Measurements from ENCODE around the gene SEC14L3.

SEC14L3 gene

GRCh38 chr22:30459181-30460052, 12.4 kb downstream of the SEC14L3 start:
- Histone ChIP-seq H3K27me3 (ENCODE audit: low read length) (no peaks in the 10 kb centered on the region), H3K9me3 (ENCODE audit: insufficient read depth, low read length) (no peaks in the 10 kb centered on the region), H3K9me2 (replicated peaks; ENCODE audit: insufficient read depth, low read length) (no peaks in the 10 kb centered on the region), H3K4me2 (ENCODE audit: low read depth, low read length, poor library complexity, severe bottlenecking) (no peak overlapping the region), H3K36me3 (ENCODE audit: low read length) (no peaks in the 10 kb centered on the region), H3K27ac (ENCODE audit: low read depth, low read length) (no peak overlapping the region), H4K20me1 (ENCODE audit: low read depth, low read length) (no peaks in the 10 kb centered on the region), H3F3A (ENCODE audit: insufficient read depth) (no peaks in the 10 kb centered on the region), H3K4me3 (ENCODE audit: insufficient read depth, low read length, poor library complexity, severe bottlenecking) (no peak overlapping the region), H2AFZ (ENCODE audit: low read depth, low read length, severe bottlenecking) (no peak overlapping the region), H3K9ac (ENCODE audit: low read length) (no peak overlapping the region), H3K79me2 (ENCODE audit: insufficient read depth, low read length) (no peaks in the 10 kb centered on the region)
- TF ChIP-seq EZH2phosphoT487 (conservative IDR thresholded peaks at IDR 0.05; ENCODE audit: low read length) (no peak), CTCF (IDR thresholded peaks at IDR 0.05; ENCODE audit: insufficient read depth, low read length, poor library complexity, severe bottlenecking) (no peak)

- no peak for TF ChIP-seq CTCF (IDR thresholded peaks at IDR 0.05; ENCODE audit: insufficient read depth, low read length, poor library complexity, severe bottlenecking)
- TF ChIP-seq EZH2phosphoT487 (conservative IDR thresholded peaks at IDR 0.05; ENCODE audit: low read length) = no peak
Measured at GRCh38 chr22:30457981-30458380, 13.8 kb downstream of the SEC14L3 start.

DNA sequence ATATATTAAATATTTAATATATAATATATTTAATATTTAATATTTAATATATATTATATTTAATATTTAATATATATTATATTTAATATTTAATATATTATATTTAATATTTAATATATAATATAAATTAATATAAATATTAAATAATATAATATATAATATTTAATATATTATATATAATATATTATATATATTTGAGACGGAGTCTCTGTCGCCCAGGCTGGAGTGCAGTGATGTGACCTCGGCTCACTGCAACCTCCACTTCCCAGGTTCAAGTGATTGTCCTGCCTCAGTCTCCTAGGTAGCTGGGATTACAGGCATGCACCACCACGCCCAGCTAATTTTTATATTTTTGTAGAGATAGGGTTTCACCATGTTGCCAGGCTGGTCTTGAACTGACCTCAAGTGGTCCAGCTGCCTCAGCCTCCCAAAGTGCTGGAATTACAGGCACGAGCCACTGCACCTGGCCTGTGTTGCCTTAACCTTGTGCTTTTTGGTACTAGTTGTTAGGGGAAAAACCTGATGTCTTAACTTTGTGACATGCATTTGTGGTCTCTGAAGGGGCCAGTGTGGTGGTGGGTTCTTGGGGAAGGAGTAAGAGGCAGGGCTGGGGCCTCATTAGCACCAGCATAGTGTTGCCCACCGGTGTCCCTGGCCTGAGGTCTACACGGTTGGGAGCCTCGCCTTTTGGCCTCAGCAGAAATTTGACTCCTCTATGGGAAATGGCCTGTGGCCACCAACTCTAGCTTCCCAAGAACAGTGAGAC, 16.6 kb downstream of the SEC14L3 start:
- H3K9me3 ChIP-seq (ENCODE audit: insufficient read depth, low read length) = no peaks in the 10 kb centered on the region
- no peak overlapping the region for H2AFZ ChIP-seq (ENCODE audit: low read depth, low read length, severe bottlenecking)
- H3K9ac ChIP-seq (ENCODE audit: low read length) = no peak overlapping the region
- TF ChIP-seq EZH2phosphoT487 (conservative IDR thresholded peaks at IDR 0.05; ENCODE audit: low read length) (no peak), CTCF (IDR thresholded peaks at IDR 0.05; ENCODE audit: insufficient read depth, low read length, poor library complexity, severe bottlenecking) (no peak)
- no peaks in the 10 kb centered on the region for H4K20me1 ChIP-seq (ENCODE audit: low read depth, low read length)
- no peak overlapping the region for H3K4me3 ChIP-seq (ENCODE audit: insufficient read depth, low read length, poor library complexity, severe bottlenecking)
- no peaks in the 10 kb centered on the region for H3K36me3 ChIP-seq (ENCODE audit: low read length)
- no peaks in the 10 kb centered on the region for H3K9me2 ChIP-seq (replicated peaks; ENCODE audit: insufficient read depth, low read length)
- no peak overlapping the region for H3K27ac ChIP-seq (ENCODE audit: low read depth, low read length)
- H3F3A ChIP-seq (ENCODE audit: insufficient read depth) = no peaks in the 10 kb centered on the region
- H3K4me2 ChIP-seq (ENCODE audit: low read depth, low read length, poor library complexity, severe bottlenecking) = no peak overlapping the region
- H3K27me3 ChIP-seq (ENCODE audit: low read length) = no peaks in the 10 kb centered on the region
- no peaks in the 10 kb centered on the region for H3K79me2 ChIP-seq (ENCODE audit: insufficient read depth, low read length)

More at GRCh38 chr22:30457981-30458380, 13.8 kb downstream of the SEC14L3 start:
- Histone ChIP-seq H3K4me3 (ENCODE audit: insufficient read depth, low read length, poor library complexity, severe bottlenecking) (no peak overlapping the region), H3K79me2 (ENCODE audit: insufficient read depth, low read length) (no peaks in the 10 kb centered on the region), H3K9ac (ENCODE audit: low read length) (no peak overlapping the region), H2AFZ (ENCODE audit: low read depth, low read length, severe bottlenecking) (no peak overlapping the region), H3K27me3 (ENCODE audit: low read length) (no peaks in the 10 kb centered on the region), H3K36me3 (ENCODE audit: low read length) (no peaks in the 10 kb centered on the region), H3K9me3 (ENCODE audit: insufficient read depth, low read length) (no peaks in the 10 kb centered on the region), H3K27ac (ENCODE audit: low read depth, low read length) (no peak overlapping the region), H3K9me2 (replicated peaks; ENCODE audit: insufficient read depth, low read length) (no peaks in the 10 kb centered on the region), H3K4me2 (ENCODE audit: low read depth, low read length, poor library complexity, severe bottlenecking) (no peak overlapping the region), H3F3A (ENCODE audit: insufficient read depth) (no peaks in the 10 kb centered on the region), H4K20me1 (ENCODE audit: low read depth, low read length) (no peaks in the 10 kb centered on the region)

All from SU-DHL-6 (cell line).